ENCODE measurements around the gene ST6GALNAC6.

ST6GALNAC6 gene

DNA sequence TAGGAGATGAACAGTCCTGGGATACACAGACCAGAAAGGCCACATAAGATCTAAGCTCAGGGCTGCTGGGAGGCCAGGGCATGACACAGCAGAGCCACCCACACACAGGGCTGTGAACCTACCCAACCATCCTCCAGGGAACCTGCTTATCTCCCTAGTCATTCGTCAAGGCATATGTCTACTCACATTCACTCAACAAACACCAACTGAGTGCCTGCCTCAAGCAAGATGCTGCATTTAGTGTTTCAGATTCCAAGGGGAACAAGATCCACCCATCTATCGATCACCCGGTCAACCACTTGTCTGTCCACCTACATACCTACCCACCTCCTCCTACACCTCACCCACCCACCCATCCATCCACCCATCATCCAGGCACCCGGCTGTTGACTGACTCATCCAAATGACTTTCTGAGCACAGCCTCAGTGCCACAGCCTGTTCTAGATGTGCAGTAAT, 36.4 kb upstream of the ST6GALNAC6 start:
- H3K27me3 ChIP-seq (ENCODE audit: insufficient read depth, low read length): no peaks in the 10 kb centered on the region
- no CpG with 5 or more reads among the region's 4 CpGs for WGBS (ENCODE audit: extremely low coverage, insufficient coverage, insufficient read length)
- H3K4ac ChIP-seq (ENCODE audit: low read depth, low read length): no peak overlapping the region
- H3K79me1 ChIP-seq (ENCODE audit: low read length): peaks cover 4% of the 10 kb centered on the region
- H3K18ac ChIP-seq (ENCODE audit: low read length): no peak overlapping the region
- no peak overlapping the region for H3K27ac ChIP-seq (ENCODE audit: low read depth, low read length)
- no peak overlapping the region for H4K8ac ChIP-seq (ENCODE audit: low read depth, low read length)
- H2AFZ ChIP-seq (ENCODE audit: insufficient read depth, low read length, poor library complexity): no peak overlapping the region
- H4K12ac ChIP-seq (ENCODE audit: low read depth, low read length): no peak overlapping the region
- no peak overlapping the region for H3K23ac ChIP-seq (ENCODE audit: low read length)
- H2BK5ac ChIP-seq (ENCODE audit: low read depth, low read length, poor library complexity): no peak overlapping the region
- H2BK120ac ChIP-seq (ENCODE audit: insufficient read depth, low read length, poor library complexity): no peak overlapping the region
- H3K9ac ChIP-seq (ENCODE audit: low read length): no peak overlapping the region
- H3K4me3 ChIP-seq (ENCODE audit: low read depth, low read length): no peak overlapping the region
- no peak overlapping the region for H3K4me2 ChIP-seq (ENCODE audit: low read length)
- H3K14ac ChIP-seq (ENCODE audit: low read length): no peak overlapping the region
- peaks cover 3% of the 10 kb centered on the region for H3K79me2 ChIP-seq (ENCODE audit: control insufficient read depth, insufficient read depth, low read length, poor library complexity)
- no peaks in the 10 kb centered on the region for H3K9me3 ChIP-seq (ENCODE audit: insufficient read depth, low read depth, low read length)
- H2AK5ac ChIP-seq (ENCODE audit: low read length): no peak overlapping the region
- H4K91ac ChIP-seq (ENCODE audit: low read depth, low read length): no peak overlapping the region
- H3K36me3 ChIP-seq (ENCODE audit: control insufficient read depth in 1 of 2, insufficient read depth in 2 of 2, low read length in 2 of 2): peaks cover 18 to 23% of the 10 kb centered on the region in 2 experiments
- no peak for DNase-seq
- peaks cover 19 to 27% of the 10 kb centered on the region in 2 experiments for H3K4me1 ChIP-seq (ENCODE audit: control insufficient read depth in 1 of 2, insufficient read depth in 2 of 2, low read length in 2 of 2)
- no peak overlapping the region for H2BK12ac ChIP-seq (ENCODE audit: low read length)

DNA sequence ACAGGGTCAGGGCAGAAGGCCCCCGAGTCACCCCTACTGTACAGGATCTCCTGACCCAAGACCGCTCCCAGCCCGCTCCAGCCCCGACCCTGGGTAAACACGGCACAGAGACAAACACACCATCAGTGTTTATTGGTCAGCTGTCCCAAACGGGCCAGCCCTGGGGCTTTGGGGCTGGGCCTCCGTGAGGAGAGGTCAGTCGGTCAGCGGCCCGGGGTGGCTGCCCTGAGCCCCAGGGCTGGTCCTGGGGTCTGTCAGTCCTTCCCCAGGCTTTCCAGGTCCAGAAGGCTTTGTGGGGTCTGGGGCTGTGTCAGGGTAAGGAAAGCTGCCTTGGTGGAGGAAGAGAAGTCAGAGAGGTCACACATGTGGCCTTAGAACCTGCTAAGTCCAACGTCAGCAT, 35.6 kb upstream of the ST6GALNAC6 start:
- no peak overlapping the region for H4K12ac ChIP-seq (ENCODE audit: low read depth, low read length)
- H3K27me3 ChIP-seq (ENCODE audit: insufficient read depth, low read length): no peaks in the 10 kb centered on the region
- H3K18ac ChIP-seq (ENCODE audit: low read length): peak overlapping the region; percentile 13
- H3K4me1 ChIP-seq (ENCODE audit: control insufficient read depth in 1 of 2, insufficient read depth in 2 of 2, low read length in 2 of 2): peaks cover 19 to 31% of the 10 kb centered on the region in 2 experiments
- no peak overlapping the region for H3K9ac ChIP-seq (ENCODE audit: low read length)
- no peak overlapping the region for H3K23ac ChIP-seq (ENCODE audit: low read length)
- no peak overlapping the region for H2BK120ac ChIP-seq (ENCODE audit: insufficient read depth, low read length, poor library complexity)
- H3K36me3 ChIP-seq (ENCODE audit: control insufficient read depth in 1 of 2, insufficient read depth in 2 of 2, low read length in 2 of 2): peaks cover 16 to 19% of the 10 kb centered on the region in 2 experiments
- no peak overlapping the region for H4K91ac ChIP-seq (ENCODE audit: low read depth, low read length)
- H4K8ac ChIP-seq (ENCODE audit: low read depth, low read length): no peak overlapping the region
- peaks cover 4% of the 10 kb centered on the region for H3K79me1 ChIP-seq (ENCODE audit: low read length)
- no peaks in the 10 kb centered on the region for H3K9me3 ChIP-seq (ENCODE audit: insufficient read depth, low read depth, low read length)
- H3K79me2 ChIP-seq (ENCODE audit: control insufficient read depth, insufficient read depth, low read length, poor library complexity): peaks cover 3% of the 10 kb centered on the region
- no CpG with 5 or more reads among the region's 11 CpGs for WGBS (ENCODE audit: extremely low coverage, insufficient coverage, insufficient read length)
- H2BK5ac ChIP-seq (ENCODE audit: low read depth, low read length, poor library complexity): no peak overlapping the region
- H3K27ac ChIP-seq (ENCODE audit: low read depth, low read length): no peak overlapping the region
- DNase-seq: no peak
- H3K4ac ChIP-seq (ENCODE audit: low read depth, low read length): no peak overlapping the region
- no peak overlapping the region for H2BK12ac ChIP-seq (ENCODE audit: low read length)
- no peak overlapping the region for H2AK5ac ChIP-seq (ENCODE audit: low read length)
- no peak overlapping the region for H2AFZ ChIP-seq (ENCODE audit: insufficient read depth, low read length, poor library complexity)
- H3K4me2 ChIP-seq (ENCODE audit: low read length): no peak overlapping the region
- H3K4me3 ChIP-seq (ENCODE audit: low read depth, low read length): no peak overlapping the region
- H3K14ac ChIP-seq (ENCODE audit: low read length): no peak overlapping the region

DNA sequence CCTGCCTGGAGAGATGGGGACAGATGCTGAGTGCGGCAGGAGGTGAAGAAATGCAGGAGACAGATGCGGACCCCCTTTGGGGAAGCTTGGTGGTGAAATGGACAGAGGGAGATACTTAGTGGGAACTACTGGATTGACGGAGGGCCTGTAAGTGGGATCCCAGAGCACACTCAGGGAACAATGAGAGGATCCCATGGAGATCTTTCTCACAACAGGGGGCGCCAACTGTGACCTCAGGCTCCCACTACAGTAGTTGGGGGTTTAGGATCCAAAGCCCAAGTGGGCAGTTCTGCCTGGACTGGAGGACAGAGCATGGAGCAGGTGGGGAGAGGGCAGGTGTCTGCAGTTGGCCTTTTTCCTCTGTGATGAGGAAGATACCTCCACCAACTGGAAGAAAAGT, 34.8 kb upstream of the ST6GALNAC6 start:
- H2BK5ac ChIP-seq (ENCODE audit: low read depth, low read length, poor library complexity): no peak overlapping the region
- peaks cover 13 to 16% of the 10 kb centered on the region in 2 experiments for H3K36me3 ChIP-seq (ENCODE audit: control insufficient read depth in 1 of 2, insufficient read depth in 2 of 2, low read length in 2 of 2)
- H3K27ac ChIP-seq (ENCODE audit: low read depth, low read length): no peak overlapping the region
- H4K8ac ChIP-seq (ENCODE audit: low read depth, low read length): no peak overlapping the region
- peaks cover 19 to 31% of the 10 kb centered on the region in 2 experiments for H3K4me1 ChIP-seq (ENCODE audit: control insufficient read depth in 1 of 2, insufficient read depth in 2 of 2, low read length in 2 of 2)
- H3K79me2 ChIP-seq (ENCODE audit: control insufficient read depth, insufficient read depth, low read length, poor library complexity): peaks cover 3% of the 10 kb centered on the region
- no peak overlapping the region for H2BK12ac ChIP-seq (ENCODE audit: low read length)
- no peak overlapping the region for H3K9ac ChIP-seq (ENCODE audit: low read length)
- H3K18ac ChIP-seq (ENCODE audit: low read length): no peak overlapping the region
- no peak overlapping the region for H2AK5ac ChIP-seq (ENCODE audit: low read length)
- DNase-seq: no peak
- no peak overlapping the region for H3K4ac ChIP-seq (ENCODE audit: low read depth, low read length)
- H3K4me2 ChIP-seq (ENCODE audit: low read length): no peak overlapping the region
- no peak overlapping the region for H3K23ac ChIP-seq (ENCODE audit: low read length)
- no CpG with 5 or more reads among the region's 4 CpGs for WGBS (ENCODE audit: extremely low coverage, insufficient coverage, insufficient read length)
- no peak overlapping the region for H2AFZ ChIP-seq (ENCODE audit: insufficient read depth, low read length, poor library complexity)
- no peak overlapping the region for H4K12ac ChIP-seq (ENCODE audit: low read depth, low read length)
- no peak overlapping the region for H3K14ac ChIP-seq (ENCODE audit: low read length)
- no peak overlapping the region for H2BK120ac ChIP-seq (ENCODE audit: insufficient read depth, low read length, poor library complexity)
- peaks cover 2% of the 10 kb centered on the region for H3K9me3 ChIP-seq (ENCODE audit: insufficient read depth, low read depth, low read length)
- H3K4me3 ChIP-seq (ENCODE audit: low read depth, low read length): no peak overlapping the region
- peaks cover 4% of the 10 kb centered on the region for H3K79me1 ChIP-seq (ENCODE audit: low read length)
- no peaks in the 10 kb centered on the region for H3K27me3 ChIP-seq (ENCODE audit: insufficient read depth, low read length)
- H4K91ac ChIP-seq (ENCODE audit: low read depth, low read length): no peak overlapping the region

DNA sequence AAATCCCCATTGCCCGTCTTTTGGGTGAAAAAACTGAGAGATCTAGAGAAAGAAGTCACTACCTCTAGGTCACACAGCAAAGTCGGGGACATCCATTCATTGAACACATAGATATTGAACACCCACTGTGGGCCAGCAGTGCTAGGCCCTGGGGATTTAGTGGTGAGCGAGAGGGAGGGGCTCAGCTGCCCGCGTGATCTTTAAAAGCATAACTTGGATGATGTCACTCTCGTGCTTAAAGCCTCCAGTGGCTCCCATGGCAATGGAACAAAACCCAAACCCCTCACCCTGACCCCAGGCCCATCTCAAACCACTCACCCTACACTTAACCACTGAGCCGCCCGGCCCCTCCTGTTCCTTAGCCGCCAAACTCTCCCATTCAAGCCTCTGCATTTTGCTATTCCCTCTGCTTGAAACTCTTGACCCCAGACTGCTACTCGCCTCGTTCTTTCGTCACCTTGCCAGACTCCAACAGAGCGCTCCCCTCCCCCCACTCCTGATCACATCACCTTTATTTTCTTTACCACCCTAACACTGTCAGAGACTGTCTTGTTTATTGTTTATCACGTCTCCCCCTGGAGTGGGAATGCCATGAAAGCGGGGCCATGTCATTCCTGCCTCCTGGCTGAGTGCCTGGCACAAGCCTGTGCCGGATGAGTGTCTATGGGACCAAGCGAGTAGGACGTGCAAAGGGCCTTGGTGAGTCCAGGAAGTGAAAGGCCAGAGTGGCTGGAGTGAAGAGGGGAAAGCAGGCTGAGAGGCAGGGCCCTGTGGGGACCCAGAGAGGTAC, 31.9 kb upstream of the ST6GALNAC6 start:
- no CpG with 5 or more reads among the region's 18 CpGs for WGBS (ENCODE audit: extremely low coverage, insufficient coverage, insufficient read length)
- H3K4me2 ChIP-seq (ENCODE audit: low read length): peak overlapping the region; percentile 73
- H3K18ac ChIP-seq (ENCODE audit: low read length): no peak overlapping the region

More for the DNA sequence above, 31.9 kb upstream of the ST6GALNAC6 start:
- H2BK5ac ChIP-seq (ENCODE audit: low read depth, low read length, poor library complexity): no peak overlapping the region
- H4K12ac ChIP-seq (ENCODE audit: low read depth, low read length): no peak overlapping the region
- peaks cover 5% of the 10 kb centered on the region for H3K9me3 ChIP-seq (ENCODE audit: insufficient read depth, low read depth, low read length)
- H4K91ac ChIP-seq (ENCODE audit: low read depth, low read length): no peak overlapping the region
- no peak overlapping the region for H2BK120ac ChIP-seq (ENCODE audit: insufficient read depth, low read length, poor library complexity)
- H3K79me1 ChIP-seq (ENCODE audit: low read length): peaks cover 5% of the 10 kb centered on the region
- H3K79me2 ChIP-seq (ENCODE audit: control insufficient read depth, insufficient read depth, low read length, poor library complexity): no peaks in the 10 kb centered on the region
- H2AK5ac ChIP-seq (ENCODE audit: low read length): peak overlapping the region; percentile 16
- peaks cover 13% of the 10 kb centered on the region for H3K27me3 ChIP-seq (ENCODE audit: insufficient read depth, low read length)
- H3K23ac ChIP-seq (ENCODE audit: low read length): no peak overlapping the region
- peak; percentile 52 to 68 for DNase-seq
- no peak overlapping the region for H3K27ac ChIP-seq (ENCODE audit: low read depth, low read length)
- no peak overlapping the region for H3K14ac ChIP-seq (ENCODE audit: low read length)
- H3K9ac ChIP-seq (ENCODE audit: low read length): no peak overlapping the region
- no peak overlapping the region for H3K4ac ChIP-seq (ENCODE audit: low read depth, low read length)
- H2AFZ ChIP-seq (ENCODE audit: insufficient read depth, low read length, poor library complexity): peak overlapping the region; percentile 18
- H3K36me3 ChIP-seq (ENCODE audit: control insufficient read depth in 1 of 2, insufficient read depth in 2 of 2, low read length in 2 of 2): peaks cover 10 to 13% of the 10 kb centered on the region in 2 experiments
- H4K8ac ChIP-seq (ENCODE audit: low read depth, low read length): peak overlapping the region; percentile 36
- no peak overlapping the region for H3K4me3 ChIP-seq (ENCODE audit: low read depth, low read length)
- H2BK12ac ChIP-seq (ENCODE audit: low read length): no peak overlapping the region
- peaks cover 14 to 31% of the 10 kb centered on the region in 2 experiments for H3K4me1 ChIP-seq (ENCODE audit: control insufficient read depth in 1 of 2, insufficient read depth in 2 of 2, low read length in 2 of 2)
